GM12873 (cell line): ENCODE results near the gene SEMA3D.

Experiments used
- TF ChIP-seq, protein P1 (sequence below): IDR thresholded peaks from 2 replicates; pipeline ENCODE4 v1.5.1; 2012; ENCODE audit warnings: low read depth, mild to moderate bottlenecking, moderate library complexity, low read length, control low read depth; ENCODE audit not compliant: insufficient read depth; ENCODE audit errors: missing control alignments

The SEMA3D gene

DNA sequence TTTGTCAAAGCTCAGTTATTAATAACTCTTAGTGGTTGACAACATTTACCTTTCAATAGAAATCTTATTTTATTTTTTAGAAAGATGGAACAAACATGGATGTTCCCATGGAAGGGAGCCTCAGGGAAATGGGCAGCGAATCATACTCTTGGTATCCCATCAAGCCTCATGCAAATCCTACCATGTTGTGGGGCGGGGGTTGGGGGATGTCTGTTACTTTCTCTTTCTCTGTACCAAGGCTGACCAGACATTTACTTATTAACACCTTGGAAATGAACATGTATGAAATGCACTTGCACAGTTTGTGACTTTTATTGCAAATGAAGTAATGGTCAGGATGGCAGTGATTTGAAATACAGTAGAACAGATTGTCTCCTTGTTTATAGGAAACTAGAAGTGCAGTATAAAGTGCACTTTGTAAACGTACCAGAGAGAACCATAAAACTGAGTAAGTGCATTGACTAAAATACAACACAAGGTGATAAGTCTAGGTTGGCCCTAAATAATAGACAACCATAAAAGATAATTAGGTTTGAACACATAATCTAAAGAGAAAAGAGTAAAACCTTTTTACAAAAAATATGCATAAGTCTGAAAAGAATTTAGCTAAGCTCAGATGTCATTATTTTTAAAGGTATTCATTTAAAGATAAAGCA, 32.4 kb downstream of the SEMA3D start:
- TF ChIP-seq, protein P1, sequence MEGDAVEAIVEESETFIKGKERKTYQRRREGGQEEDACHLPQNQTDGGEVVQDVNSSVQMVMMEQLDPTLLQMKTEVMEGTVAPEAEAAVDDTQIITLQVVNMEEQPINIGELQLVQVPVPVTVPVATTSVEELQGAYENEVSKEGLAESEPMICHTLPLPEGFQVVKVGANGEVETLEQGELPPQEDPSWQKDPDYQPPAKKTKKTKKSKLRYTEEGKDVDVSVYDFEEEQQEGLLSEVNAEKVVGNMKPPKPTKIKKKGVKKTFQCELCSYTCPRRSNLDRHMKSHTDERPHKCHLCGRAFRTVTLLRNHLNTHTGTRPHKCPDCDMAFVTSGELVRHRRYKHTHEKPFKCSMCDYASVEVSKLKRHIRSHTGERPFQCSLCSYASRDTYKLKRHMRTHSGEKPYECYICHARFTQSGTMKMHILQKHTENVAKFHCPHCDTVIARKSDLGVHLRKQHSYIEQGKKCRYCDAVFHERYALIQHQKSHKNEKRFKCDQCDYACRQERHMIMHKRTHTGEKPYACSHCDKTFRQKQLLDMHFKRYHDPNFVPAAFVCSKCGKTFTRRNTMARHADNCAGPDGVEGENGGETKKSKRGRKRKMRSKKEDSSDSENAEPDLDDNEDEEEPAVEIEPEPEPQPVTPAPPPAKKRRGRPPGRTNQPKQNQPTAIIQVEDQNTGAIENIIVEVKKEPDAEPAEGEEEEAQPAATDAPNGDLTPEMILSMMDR = no peak

DNA sequence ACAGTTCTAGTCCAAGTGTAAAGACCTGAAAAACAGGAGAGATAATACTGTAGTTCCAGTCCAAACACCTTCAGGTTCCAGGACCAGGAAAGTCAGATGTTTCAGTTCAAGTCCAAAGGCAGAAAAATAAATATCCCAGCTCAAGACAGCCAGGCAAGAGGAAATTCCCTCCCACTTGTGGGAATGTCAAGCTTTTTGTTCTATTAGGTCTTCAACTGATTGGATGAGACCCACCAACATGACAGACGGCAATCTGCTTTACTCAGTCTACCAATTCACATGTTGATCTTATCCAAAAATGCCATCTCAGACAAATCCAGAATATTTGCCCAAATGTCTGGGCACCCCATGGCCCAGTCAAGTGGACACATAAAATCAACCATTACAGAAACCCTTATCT, 33.1 kb downstream of the SEMA3D start:
- TF ChIP-seq, protein P1 = no peak

DNA sequence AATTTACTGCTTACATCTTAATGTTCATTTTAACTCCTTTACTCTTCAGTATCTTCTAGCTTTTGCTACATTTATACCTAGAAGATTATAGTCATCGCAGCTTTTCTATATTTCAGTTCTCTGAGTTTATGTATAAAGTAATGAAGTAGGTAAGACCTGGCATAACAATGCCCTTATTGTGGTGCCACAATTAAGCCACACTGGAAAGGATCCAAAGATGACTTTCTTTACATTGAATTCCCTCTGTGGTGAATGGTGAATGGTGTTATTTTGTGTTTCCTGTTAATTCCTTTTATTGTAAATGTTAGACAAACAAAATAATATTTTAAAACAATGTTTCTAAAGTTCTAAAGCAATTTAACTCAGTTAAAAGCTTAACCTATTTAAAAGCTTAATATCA, 36.2 kb downstream of the SEMA3D start:
- TF ChIP-seq, protein P1 = no peak

DNA sequence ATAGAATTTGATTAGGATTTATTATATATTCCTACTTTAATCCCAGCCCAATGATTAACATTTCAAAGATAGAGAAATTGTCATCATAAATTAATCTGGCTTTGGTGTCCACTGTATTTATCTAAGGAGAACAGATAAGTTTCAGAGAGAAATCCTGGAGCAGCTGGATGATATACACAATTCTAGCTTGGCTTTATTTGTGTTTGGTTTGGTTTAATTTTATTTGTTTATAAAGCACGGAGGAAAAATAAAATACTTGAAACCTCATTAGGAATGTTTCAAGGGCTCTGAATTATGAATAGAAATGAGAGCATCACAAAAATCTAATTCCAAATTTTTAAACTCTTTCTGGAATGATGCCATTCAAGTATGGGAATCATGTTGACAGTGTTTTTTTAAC, 42.1 kb downstream of the SEMA3D start:
- TF ChIP-seq, protein P1 = no peak

DNA sequence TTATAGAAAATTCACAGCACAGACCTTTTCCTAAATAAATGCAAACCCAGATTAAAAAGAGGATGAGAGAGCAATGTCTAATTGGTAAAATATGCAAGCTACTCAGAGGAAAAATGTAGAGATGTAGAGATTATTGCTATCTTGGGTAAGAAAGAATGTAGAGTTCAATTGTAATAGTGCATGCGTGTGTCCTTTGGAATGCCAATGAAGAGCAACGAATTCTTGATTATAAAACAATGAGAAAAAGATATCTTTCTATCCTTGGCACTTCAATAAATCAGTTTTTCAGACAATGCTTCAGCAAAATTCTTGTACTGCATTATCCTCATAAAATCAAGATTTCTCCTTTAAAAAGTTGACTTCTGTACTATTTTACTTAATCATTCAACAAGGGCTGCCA, 50.9 kb downstream of the SEMA3D start:
- TF ChIP-seq, protein P1 = no peak

DNA sequence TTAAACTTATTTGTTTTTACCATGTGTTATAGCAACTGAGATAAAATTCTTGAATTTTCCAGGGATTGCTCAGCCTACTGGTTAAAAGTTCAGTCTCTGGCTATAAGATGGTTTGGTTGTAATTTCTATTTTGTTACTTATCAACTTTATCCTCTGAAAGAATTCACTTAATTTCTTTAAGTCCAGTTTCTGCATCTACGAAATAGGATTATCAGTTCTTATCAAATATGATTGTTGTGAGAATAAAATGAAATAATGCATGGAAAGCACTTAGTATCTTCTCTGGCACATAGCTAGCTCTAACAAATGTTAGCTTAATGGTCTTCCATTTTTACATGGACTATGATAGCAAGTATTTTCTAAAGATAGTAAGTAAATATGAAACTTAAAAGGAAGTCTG, 53.3 kb downstream of the SEMA3D start:
- TF ChIP-seq, protein P1 = no peak

DNA sequence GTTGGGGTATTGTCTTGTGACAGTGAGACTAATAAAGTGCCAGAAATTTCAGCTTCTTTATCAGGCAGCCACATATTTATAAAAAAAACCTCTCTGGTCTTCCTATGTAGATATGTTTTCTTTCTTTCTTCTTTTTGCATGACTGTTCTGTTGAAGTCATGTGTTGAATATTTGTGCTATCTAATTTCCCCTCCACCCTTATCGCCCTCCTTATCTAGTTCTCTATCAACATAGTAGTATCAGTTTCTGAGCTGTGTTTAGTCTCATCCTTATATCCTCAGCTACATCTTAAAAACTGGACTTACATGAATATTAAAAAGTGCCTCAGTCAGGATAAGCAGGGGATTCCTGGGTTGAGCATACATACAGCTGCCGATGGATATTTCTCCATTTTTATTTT, 53.9 kb downstream of the SEMA3D start:
- TF ChIP-seq, protein P1 = no peak
